ENCODE data around the gene ZC3HAV1L.

Gene ZC3HAV1L

GRCh38 chr7:139043823-139044812 lies 8.3 kb upstream of the ZC3HAV1L start:
- no peak overlapping the region for H3K4me2 ChIP-seq (ENCODE audit: low read length)
- H3K27ac ChIP-seq (ENCODE audit: low read depth, low read length, poor library complexity, severe bottlenecking), result no peak overlapping the region
- H4K20me1 ChIP-seq (ENCODE audit: insufficient read depth, low read length), result no peaks in the 10 kb centered on the region
- no peak overlapping the region for H3K4me3 ChIP-seq (ENCODE audit: low read depth, low read length, poor library complexity, severe bottlenecking)
- H3K9me3 ChIP-seq (ENCODE audit: low read length), result no peaks in the 10 kb centered on the region
- peaks cover 15% of the 10 kb centered on the region for H3K36me3 ChIP-seq (ENCODE audit: insufficient read depth, low read length)
- no peaks in the 10 kb centered on the region for H3K9me2 ChIP-seq (ENCODE audit: low read depth, low read length)
- H3K27me3 ChIP-seq (ENCODE audit: insufficient read depth, low read length), result no peaks in the 10 kb centered on the region
- no peak overlapping the region for H3K9ac ChIP-seq (ENCODE audit: low read length)
- H2AFZ ChIP-seq (ENCODE audit: low read length), result no peak overlapping the region
- H3F3A ChIP-seq (ENCODE audit: insufficient read depth, low read length), result no peaks in the 10 kb centered on the region
- H3K79me2 ChIP-seq (ENCODE audit: insufficient read depth, low read length), result no peaks in the 10 kb centered on the region
- TF ChIP-seq EZH2 (IDR thresholded peaks at IDR 0.05; ENCODE audit: borderline replicate concordance, low read length), result no peak
- TF ChIP-seq, protein P1, sequence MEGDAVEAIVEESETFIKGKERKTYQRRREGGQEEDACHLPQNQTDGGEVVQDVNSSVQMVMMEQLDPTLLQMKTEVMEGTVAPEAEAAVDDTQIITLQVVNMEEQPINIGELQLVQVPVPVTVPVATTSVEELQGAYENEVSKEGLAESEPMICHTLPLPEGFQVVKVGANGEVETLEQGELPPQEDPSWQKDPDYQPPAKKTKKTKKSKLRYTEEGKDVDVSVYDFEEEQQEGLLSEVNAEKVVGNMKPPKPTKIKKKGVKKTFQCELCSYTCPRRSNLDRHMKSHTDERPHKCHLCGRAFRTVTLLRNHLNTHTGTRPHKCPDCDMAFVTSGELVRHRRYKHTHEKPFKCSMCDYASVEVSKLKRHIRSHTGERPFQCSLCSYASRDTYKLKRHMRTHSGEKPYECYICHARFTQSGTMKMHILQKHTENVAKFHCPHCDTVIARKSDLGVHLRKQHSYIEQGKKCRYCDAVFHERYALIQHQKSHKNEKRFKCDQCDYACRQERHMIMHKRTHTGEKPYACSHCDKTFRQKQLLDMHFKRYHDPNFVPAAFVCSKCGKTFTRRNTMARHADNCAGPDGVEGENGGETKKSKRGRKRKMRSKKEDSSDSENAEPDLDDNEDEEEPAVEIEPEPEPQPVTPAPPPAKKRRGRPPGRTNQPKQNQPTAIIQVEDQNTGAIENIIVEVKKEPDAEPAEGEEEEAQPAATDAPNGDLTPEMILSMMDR (IDR thresholded peaks at IDR 0.05; ENCODE audit: low read length), result no peak
- H3K4me1 ChIP-seq (ENCODE audit: insufficient read depth, low read length, severe bottlenecking), result peaks cover 4% of the 10 kb centered on the region

GRCh38 chr7:139041378-139042085 lies 5.7 kb upstream of the ZC3HAV1L start:
- Histone ChIP-seq H2AFZ (ENCODE audit: low read length) (no peak overlapping the region), H3K79me2 (ENCODE audit: insufficient read depth, low read length) (no peaks in the 10 kb centered on the region), H3F3A (ENCODE audit: insufficient read depth, low read length) (no peaks in the 10 kb centered on the region), H3K36me3 (ENCODE audit: insufficient read depth, low read length) (peaks cover 9% of the 10 kb centered on the region), H3K9ac (ENCODE audit: low read length) (no peak overlapping the region), H3K27ac (ENCODE audit: low read depth, low read length, poor library complexity, severe bottlenecking) (no peak overlapping the region), H4K20me1 (ENCODE audit: insufficient read depth, low read length) (no peaks in the 10 kb centered on the region), H3K4me2 (ENCODE audit: low read length) (no peak overlapping the region; the same call in 1 of the 2 replicates), H3K27me3 (ENCODE audit: insufficient read depth, low read length) (no peaks in the 10 kb centered on the region), H3K4me1 (ENCODE audit: insufficient read depth, low read length, severe bottlenecking) (peaks cover 4% of the 10 kb centered on the region), H3K4me3 (ENCODE audit: low read depth, low read length, poor library complexity, severe bottlenecking) (no peak overlapping the region), H3K9me3 (ENCODE audit: low read length) (no peaks in the 10 kb centered on the region), H3K9me2 (ENCODE audit: low read depth, low read length) (no peaks in the 10 kb centered on the region)
- no peak for TF ChIP-seq EZH2 (IDR thresholded peaks at IDR 0.05; ENCODE audit: borderline replicate concordance, low read length)
- TF ChIP-seq, protein P1 (IDR thresholded peaks at IDR 0.05; ENCODE audit: low read length), result no peak

GRCh38 chr7:139038691-139039090 lies 2.8 kb upstream of the ZC3HAV1L start:
- Histone ChIP-seq H3K36me3 (ENCODE audit: insufficient read depth, low read length) (no peaks in the 10 kb centered on the region), H3K27me3 (ENCODE audit: insufficient read depth, low read length) (0 out of 2 replicates have a peak, but pooled peaks cover 4% of the 10 kb centered on the region), H3K4me3 (ENCODE audit: low read depth, low read length, poor library complexity, severe bottlenecking) (no peak overlapping the region), H3K4me2 (ENCODE audit: low read length) (no peak overlapping the region), H3K9me3 (ENCODE audit: low read length) (no peaks in the 10 kb centered on the region), H3K9me2 (ENCODE audit: low read depth, low read length) (no peaks in the 10 kb centered on the region), H4K20me1 (ENCODE audit: insufficient read depth, low read length) (no peaks in the 10 kb centered on the region), H2AFZ (ENCODE audit: low read length) (no peak overlapping the region), H3K4me1 (ENCODE audit: insufficient read depth, low read length, severe bottlenecking) (peaks cover 4% of the 10 kb centered on the region), H3K27ac (ENCODE audit: low read depth, low read length, poor library complexity, severe bottlenecking) (no peak overlapping the region), H3K79me2 (ENCODE audit: insufficient read depth, low read length) (no peaks in the 10 kb centered on the region), H3F3A (ENCODE audit: insufficient read depth, low read length) (no peaks in the 10 kb centered on the region), H3K9ac (ENCODE audit: low read length) (no peak overlapping the region)
- no peak for TF ChIP-seq EZH2 (IDR thresholded peaks at IDR 0.05; ENCODE audit: borderline replicate concordance, low read length)
- TF ChIP-seq, protein P1 (IDR thresholded peaks at IDR 0.05; ENCODE audit: low read length), result no peak

All from OCI-LY1 (cell line).